ENCODE measurements around the gene COX20.

Gene COX20

DNA sequence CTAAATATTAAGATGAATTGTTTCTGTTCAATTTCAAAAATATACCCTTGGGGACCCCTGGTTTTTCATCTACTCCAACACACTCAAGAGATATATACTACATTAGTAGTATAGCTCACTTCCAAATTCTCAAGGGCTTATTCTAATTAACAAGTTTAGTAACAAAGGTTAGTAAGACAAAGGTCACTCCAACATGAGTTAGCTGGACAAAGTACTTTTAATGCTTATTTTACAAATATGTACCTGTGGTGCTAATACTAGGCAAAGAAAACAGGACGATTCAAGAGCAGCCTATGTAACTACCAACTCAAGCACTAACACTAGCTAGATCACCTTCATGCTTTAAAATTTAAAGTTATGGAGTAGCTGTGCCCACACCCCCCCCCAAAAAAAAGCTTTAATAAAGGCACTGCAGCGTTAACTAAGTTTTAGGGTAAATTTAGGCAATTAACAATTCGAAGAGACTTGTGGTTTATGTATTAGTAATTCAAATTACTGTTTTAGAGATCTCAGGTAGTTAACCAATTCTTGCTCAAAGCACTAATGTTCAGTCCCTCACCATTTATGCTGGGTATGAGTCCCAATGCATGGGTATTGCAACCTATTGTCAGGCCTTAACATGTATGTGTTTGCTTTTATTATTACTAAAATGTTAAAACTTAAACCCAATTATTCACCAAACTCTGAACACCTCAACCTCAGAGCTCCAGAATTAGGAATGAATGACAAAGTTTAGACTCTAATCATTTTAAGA is 14.8 kb downstream of the COX20 start:
- FAIRE-seq (no peak), DNase-seq (ENCODE audit: extremely low spot score, insufficient read length, low read depth) (no peak)

DNA sequence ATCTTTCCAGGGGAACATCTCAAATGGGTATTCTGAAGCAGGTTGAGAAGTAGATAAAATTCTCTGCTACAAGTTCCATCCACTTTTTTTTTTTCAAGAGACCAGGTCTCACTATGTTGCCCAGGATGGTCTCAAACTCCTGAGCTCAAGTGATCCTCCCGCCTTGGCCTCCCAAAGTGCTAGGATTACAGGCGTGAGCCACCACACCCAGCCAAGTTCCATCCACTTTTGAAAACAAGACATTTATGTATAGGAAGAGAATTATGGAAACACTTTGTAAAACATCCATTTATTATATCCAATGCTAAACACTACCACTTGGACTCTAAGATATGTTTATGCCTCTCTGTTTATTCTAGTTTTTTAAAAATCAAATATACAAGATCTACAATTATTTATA is 15.4 kb downstream of the COX20 start:
- DNase-seq (ENCODE audit: extremely low spot score, insufficient read length, low read depth) (no peak), FAIRE-seq (no peak)

DNA sequence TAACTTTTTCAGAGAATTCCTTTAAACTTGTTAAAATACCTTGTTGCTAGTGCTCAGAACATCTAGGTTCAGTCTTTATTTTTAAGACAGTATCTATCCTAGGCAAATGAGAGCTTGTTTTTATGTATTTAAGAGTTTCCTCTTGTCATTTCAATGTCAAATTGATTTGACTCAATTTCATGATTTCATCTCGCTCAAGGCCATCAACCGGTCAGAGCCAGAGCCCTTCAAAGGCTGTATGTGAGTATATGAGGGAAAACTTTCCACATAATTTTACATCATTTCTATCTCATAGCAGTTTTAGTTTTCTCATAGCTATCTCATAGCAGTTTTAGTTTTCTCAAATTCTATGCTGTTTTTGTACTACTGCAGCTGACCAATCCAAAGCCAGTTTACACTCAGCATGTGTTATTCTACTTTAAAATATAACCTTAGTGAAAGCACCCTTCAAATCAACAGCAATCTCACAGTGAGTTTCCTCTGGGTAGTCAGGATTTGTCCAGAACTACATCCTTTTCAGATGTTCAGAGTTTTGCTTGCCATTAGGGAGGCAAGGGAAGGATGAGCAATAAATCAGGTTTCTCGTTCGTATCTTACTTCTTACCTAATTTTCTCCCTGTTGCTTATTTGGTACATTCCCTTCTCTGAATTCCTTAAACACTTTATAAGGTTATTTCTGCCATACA is 16.2 kb downstream of the COX20 start:
- DNase-seq (ENCODE audit: extremely low spot score, insufficient read length, low read depth) (no peak), FAIRE-seq (no peak)

DNA sequence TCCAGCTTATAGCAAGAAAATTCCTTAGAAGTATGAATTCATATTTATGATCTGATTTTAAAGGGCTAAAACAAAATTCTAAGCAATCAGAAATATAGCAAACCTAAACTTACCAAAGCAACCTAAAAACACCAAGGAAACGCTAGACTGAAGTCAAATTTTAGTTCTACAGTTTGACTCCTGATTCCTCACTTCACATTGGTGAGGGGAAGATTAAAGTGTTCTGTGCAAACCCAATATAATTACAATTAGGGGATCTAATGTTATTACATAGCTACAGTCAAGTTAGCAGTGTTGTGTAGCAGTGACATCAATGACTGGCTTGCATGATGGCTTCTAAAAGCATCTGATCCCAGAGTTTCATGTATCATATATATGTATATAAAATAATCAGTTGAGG is 17.2 kb downstream of the COX20 start:
- FAIRE-seq (no peak), DNase-seq (ENCODE audit: extremely low spot score, insufficient read length, low read depth) (no peak)

DNA sequence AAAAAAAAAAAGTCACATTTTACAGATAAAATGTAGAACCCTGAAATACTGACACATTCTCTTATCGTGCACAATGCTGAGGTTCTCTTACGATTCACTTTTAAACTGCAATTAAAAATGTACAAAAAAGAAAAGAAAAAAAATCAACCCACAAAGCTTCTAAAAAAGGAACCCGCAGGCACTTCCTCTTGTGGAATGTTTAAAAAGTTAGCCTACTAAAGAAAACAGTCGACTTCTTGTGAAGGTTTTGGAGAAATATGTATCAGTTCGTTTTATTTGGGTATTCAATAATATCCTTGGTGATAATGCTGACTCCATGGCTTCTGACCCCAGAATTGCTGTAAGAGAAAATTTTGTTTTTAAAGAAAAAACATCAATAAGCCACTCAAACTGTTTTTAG is 18.7 kb downstream of the COX20 start:
- DNase-seq (ENCODE audit: extremely low spot score, insufficient read length, low read depth) (no peak), FAIRE-seq (no peak)

DNA sequence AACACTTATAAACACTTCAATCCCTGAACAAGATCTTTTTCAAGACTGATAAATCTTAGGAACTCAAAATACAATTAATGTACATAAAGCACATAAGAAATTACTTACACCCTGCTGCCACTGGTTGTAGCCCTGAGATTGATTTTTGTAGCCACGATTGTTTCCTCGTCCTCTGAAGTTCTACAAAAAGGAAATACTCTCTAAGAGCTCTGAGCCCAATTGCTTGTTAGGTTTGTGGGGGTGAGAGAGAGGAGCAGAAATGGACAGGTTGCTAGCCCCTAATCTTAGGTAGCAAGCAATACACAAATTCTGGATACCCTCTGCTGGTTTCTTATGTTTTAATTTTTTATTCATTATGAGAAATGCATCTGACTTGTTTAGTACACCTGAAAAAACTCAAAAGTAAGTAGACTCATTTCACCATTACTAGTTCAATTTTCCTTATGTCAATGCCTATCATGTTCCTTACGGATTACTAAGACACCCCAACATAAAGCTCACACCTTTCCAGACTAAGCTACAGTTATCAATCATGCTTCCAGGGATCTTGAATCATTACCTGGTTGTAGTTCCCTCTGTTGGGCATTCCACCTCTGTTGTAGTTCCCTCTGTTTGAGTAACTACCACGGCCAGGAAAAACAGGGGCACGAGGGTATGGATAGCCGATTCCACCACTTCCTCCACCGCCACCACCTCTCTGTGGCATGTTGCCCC is 19.6 kb downstream of the COX20 start:
- FAIRE-seq: no peak
- DNase-seq (ENCODE audit: extremely low spot score, insufficient read length, low read depth): no peak

DNA sequence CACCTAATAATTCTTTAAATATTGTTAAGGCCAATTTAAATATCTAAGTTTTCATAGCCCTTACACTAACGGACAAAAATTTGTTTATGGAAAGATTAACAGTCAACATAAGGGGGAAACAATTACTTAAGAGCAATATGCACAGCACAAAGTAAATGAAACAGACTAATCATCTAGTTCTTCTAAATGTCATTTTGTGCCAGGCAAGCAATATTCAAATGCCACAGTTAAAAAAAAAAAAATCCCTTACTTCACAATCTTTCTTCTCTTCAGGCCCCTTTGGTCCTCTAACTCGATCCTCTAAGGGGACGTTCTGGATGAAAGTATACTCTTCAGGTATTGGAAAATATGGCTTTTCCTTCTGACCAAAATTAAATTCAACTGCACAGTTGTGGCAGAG is 22.3 kb downstream of the COX20 start:
- no peak for DNase-seq (ENCODE audit: extremely low spot score, insufficient read length, low read depth)
- no peak for FAIRE-seq

DNA sequence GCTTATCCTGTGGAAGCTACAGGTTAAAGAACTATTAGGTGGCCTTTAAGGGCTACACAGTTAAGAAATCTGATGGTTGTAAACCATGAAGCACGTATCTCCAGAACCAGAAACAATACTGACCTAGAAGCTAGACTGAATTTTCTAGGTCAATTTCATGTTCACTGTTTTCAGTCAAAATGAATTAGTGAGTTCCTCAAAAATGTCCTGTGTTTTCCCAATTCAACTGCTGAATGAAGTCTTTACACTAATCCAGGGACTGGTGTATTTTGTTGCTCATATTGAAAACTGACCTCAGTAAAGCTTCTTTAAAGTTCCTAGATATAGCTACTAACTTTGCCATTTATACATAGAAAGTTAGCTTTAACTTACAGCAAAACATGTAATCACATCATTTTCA is 22.9 kb downstream of the COX20 start:
- FAIRE-seq (no peak), DNase-seq (ENCODE audit: extremely low spot score, insufficient read length, low read depth) (no peak)

DNA sequence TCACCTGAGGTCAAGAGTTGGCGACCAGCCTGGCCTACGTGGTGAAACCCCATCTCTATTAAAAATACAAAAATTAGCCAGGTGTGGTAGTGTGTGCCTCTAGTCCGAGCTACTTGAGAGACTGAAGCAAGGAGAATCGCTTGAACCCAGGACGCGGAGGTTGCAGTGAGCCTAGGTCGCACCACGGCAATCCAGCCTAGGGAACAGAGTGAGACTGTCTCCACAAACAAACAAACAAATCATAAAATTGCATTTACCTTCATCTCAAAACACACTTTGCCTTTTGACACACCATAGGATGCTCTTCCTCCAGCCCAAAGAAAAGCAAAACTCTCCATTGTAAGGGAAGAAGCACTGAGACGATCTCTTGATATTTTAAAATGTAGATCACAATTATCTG is 24.6 kb downstream of the COX20 start:
- FAIRE-seq (no peak), DNase-seq (ENCODE audit: extremely low spot score, insufficient read length, low read depth) (no peak)

DNA sequence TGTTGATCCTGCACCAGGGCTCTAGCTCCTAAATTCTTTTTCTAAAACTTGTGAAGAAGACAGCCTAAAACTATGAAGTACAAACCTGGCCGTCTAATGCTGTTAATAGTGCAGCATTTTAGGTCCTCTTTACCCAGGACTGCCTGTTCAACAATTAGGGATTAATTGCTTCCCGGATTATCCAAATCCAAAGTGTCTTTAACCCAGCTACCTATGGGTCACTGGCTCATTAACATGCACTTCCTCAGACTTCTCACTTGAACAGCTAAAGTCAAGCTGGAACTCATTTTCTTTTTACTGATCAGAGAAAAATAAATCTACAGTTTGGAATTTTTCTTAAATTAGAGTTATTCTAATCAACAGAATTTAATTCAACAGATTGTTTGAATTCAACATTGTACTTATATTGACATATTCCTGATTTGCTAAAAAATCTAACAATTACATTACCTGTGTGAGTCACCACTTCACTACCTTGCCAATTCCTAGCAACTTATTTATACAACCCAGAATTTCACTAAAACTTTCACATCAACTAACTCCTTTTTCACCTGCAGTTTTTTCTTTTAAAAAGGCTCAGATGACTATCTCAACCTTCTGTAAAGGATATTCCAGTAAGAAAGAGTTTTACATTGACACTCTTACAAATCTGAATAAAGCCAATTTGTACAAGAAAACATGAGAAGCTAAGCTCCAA is 25.6 kb downstream of the COX20 start:
- FAIRE-seq (no peak), DNase-seq (ENCODE audit: extremely low spot score, insufficient read length, low read depth) (no peak)

DNA sequence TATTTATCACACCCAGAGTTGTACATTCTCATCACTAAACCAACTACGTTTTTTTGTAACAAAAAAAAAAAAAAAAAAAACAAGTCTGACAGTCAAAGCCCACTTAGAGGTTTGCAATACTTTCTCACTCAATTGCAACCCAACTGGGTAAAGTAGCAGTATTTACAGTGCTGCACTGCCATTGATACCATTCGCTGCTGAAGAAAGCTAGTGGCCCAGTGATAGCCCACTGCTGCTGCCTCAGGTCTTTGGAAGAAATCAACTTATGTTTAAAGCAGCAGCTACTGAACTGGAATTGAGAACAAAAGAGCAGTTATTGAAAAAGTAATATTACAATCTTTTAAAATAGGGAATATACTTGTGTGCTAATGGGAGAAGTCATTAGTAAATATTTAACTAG is 26.2 kb downstream of the COX20 start:
- DNase-seq (ENCODE audit: extremely low spot score, insufficient read length, low read depth) (no peak), FAIRE-seq (no peak)

DNA sequence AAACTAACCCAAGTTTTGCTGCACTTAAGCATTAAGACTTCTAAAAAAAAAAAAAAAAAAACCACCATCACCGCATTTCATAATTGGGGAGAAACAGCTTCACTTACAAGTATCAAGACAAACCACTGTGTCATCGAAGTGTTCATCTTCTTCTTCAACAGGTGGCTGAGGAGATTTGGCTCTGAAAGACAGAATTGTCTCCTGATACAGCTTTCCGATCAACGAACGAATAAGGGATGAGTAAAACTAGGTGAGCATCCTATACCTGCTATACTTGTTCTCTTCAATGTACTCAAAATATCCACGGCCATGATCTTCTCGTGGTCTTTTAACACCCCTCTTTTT is 26.9 kb downstream of the COX20 start:
- DNase-seq (ENCODE audit: extremely low spot score, insufficient read length, low read depth) (no peak), FAIRE-seq (no peak)

DNA sequence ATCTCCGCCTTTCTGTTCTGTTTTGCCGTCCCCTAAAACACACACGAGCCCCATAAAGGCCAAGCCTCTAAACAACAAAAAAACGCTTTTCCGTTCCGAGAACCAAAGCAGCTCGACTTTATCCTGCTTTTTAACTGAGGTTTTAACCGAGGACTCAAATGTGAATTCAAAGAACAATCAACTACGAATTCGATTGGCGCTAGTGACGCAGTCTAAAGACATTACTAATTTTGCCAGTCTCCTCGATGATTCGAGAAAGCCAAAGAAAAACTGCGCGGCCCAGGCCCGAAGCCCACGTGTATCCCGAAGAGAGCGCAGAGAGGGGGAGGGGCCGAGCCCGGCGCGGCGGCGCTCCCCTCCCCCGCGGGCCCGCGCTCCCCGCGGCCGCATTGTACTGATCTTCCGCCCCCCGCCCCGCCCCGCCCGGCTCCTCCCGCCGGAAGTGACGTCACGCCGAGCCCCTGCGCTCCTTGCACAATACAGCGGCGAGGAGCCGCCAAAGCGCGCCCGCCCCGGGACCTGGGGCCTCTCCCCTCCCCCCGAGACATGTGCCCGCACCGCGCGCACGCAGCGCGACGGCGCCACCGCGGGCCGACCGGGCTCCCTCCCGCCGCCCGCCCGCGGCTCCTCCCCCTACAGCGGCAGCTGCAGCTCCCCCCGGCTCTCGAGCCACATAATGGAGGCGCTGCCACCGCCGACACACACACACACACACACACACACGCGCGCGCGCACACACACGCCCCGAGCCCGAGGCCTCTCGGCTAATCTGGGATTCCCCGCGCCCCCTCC is 27.4 kb downstream of the COX20 start:
- DNase-seq (ENCODE audit: extremely low spot score, insufficient read length, low read depth): peak; percentile 74
- FAIRE-seq: peak; percentile 50

DNA sequence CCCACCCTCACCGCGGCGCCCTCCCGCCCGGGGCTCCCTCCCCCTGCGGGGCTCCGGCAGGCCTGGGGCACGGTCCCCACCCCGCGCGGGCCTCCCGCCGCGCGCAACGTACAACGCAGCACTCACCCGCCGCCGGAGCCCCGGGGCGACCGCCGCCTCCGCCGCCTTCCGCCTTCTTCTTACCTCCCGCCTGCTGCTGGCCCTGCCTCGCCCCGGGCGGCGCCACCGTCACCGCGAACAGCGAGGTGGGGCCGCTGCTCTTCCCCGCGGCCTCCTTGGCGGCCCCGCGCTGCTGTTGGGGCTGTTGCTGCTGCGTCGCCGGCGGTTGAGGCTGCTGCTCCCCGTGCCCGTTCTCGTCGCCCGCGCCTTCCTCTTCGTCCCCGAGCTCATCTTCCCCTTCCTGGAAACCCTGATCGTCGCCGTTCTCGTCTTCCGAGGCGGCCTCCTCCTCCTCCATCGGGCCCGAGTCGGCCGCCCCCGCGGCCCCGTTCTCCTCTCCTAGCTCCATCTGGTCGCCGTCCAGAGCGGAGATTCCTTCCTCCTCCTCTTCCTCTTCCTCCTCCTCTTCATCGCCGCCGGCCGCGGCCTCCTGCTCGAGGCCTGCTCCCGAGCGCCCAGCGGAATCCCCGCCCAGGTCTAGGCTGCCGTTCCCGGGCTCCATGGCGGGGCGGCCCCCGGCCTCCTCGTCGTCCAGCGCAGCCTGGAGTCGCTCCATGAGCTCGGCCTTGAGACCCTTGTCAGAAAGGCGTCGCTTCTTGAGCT is 28.2 kb downstream of the COX20 start:
- no peak for DNase-seq (ENCODE audit: extremely low spot score, insufficient read length, low read depth)
- no peak for FAIRE-seq

DNA sequence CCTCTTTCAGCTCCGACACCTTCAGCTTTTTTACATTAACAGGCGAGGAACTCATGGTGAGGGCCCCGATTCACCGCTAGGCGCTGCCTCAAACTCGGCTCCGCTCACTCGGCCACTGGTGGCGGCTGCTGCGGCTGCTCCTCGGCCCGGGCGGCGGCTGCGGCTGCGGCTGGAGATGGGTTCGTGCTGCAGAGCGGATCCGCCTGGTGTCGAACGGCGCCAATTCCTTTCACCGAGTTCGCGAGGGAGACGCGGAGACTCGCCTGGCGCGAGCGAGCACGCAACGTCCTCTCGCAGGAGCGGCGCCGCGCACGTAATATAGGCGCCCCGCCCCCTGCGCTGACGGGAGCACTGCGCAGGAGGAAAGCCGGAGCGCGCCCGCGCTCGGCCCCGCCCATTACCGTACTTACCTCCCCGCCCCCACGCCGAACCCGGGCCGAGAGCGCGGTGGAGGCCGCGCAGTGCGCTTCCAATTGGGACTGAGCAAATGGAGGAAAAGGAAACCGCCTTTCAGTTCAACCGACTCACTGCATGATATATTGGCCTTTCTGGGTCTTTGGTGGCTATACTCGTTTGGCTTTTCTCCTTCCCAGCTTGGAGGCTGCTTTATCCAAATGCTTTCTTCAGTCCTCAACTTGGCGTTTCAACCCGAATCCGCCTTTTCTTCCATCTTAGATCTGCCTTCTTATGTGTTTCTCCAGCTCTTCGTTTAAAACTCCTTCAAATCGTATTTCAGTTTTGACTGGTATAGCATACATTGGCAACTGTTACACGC is 29.0 kb downstream of the COX20 start, which contains the start of gene HNRNPU:
Gene HNRNPU, minus strand, starts transcription at position 291 of the 775 bp plus-strand sequence. Its CDS starts 236 bp downstream, at position 55.
- peak; percentile 87 for FAIRE-seq
- DNase-seq (ENCODE audit: extremely low spot score, insufficient read length, low read depth): peak; percentile 71

DNA sequence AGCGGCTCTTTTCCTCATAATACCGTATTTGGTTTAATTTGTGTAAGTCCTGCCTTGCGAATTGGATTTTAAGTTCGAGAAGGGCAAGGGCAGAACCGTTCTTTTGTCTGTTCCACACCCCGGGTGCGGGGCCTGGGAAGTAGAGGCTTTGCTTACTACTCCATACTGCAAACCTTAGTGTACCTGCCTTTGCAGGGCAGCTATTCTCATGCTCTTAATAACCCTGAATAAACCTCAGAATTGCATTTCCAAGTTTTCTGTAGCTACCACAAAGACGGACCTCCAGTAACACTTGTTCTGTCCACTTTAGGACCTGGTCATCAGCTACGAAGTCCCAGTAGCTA is 29.5 kb downstream of the COX20 start:
- no peak for DNase-seq (ENCODE audit: extremely low spot score, insufficient read length, low read depth)
- FAIRE-seq: no peak

DNA sequence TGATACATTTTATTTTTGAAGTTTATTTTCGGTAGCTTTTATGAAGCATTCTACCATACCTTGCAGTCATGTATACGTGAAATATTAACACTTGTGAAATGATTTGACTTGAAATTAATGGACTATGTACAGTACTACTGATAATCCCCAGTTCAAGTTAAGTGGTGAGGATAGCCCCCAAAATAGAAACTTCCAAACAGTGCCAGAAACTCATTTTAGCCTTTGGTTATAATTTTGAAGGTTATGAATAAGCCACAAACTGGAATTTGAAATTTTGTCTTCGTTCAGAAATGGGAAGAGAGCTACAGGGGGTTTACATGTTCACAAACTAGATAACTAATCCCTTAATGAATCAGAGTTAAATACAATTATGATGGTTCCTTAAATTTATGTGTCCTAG is 30.4 kb downstream of the COX20 start:
- no peak for FAIRE-seq
- no peak for DNase-seq (ENCODE audit: extremely low spot score, insufficient read length, low read depth)

DNA sequence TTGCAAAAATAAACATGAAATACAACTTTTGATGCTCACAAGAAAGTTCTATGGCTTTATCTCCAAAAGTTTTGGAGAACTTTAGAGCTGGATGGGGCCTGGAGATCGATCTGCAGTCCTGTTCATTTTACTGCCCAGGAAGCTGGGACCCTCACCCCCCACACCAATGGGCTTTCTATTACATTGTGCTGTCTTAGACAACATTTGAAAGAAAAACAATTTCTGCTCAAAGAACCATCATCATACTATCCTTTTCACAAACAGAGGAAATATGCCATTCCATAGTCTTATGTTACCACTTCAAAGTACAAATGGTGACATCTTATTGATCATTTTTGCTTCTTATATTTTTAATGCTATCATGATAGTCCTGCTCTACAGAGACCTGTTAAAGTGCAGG is 30.9 kb downstream of the COX20 start:
- no peak for DNase-seq (ENCODE audit: extremely low spot score, insufficient read length, low read depth)
- FAIRE-seq: no peak

Data from GM18507 (cell line).